HG02623 (cell line): ENCODE results near the gene FRMD3.
"Not testable (repeated sequence)": the region's sequence is repeated elsewhere in the genome, so short reads cannot be mapped to it uniquely, and the experiment has no call there.

ENCODE experiments used
- ATAC-seq: cut with Tn5 transposase; IDR thresholded peaks from one replicate; pipeline ENCODE4 v1.9.1; 2021; ENCODE audit warnings: moderate library complexity; ENCODE audit not compliant: unreplicated experiment

Gene FRMD3

GRCh38 chr9:83403527-83404238, 134.5 kb downstream of the FRMD3 start:
- ATAC-seq = no peak

- no peak for ATAC-seq
Measured at GRCh38 chr9:83401328-83401900, 136.8 kb downstream of the FRMD3 start.

GRCh38 chr9:83396813-83397212, 141.4 kb downstream of the FRMD3 start:
- no peak for ATAC-seq

GRCh38 chr9:83396342-83396741, 141.9 kb downstream of the FRMD3 start:
- no peak for ATAC-seq

GRCh38 chr9:83392228-83392627, 146.0 kb downstream of the FRMD3 start:
- ATAC-seq = no peak

GRCh38 chr9:83388346-83388745, 149.9 kb downstream of the FRMD3 start:
- ATAC-seq = no peak

GRCh38 chr9:83387401-83388185, 150.6 kb downstream of the FRMD3 start:
- no peak for ATAC-seq

GRCh38 chr9:83385317-83385716, 152.9 kb downstream of the FRMD3 start:
- ATAC-seq = no peak

- no peak for ATAC-seq
Measured at GRCh38 chr9:83384214-83384613, 154.0 kb downstream of the FRMD3 start.

GRCh38 chr9:83383034-83383433, 155.2 kb downstream of the FRMD3 start:
- ATAC-seq = no peak

GRCh38 chr9:83382421-83382820, 155.8 kb downstream of the FRMD3 start:
- ATAC-seq = no peak

GRCh38 chr9:83379045-83379444, 159.2 kb downstream of the FRMD3 start:
- no peak for ATAC-seq

- ATAC-seq = no peak
Measured at GRCh38 chr9:83372957-83373356, 165.2 kb downstream of the FRMD3 start.

- ATAC-seq = no peak
Measured at GRCh38 chr9:83367326-83367725, 170.9 kb downstream of the FRMD3 start.

GRCh38 chr9:83362341-83362995, 175.7 kb downstream of the FRMD3 start:
- ATAC-seq = no peak

GRCh38 chr9:83359039-83359438, 179.2 kb downstream of the FRMD3 start:
- ATAC-seq = no peak

- not testable (repeated sequence) for ATAC-seq
Measured at GRCh38 chr9:83358493-83358892, 179.7 kb downstream of the FRMD3 start.

GRCh38 chr9:83355729-83356151, 182.5 kb downstream of the FRMD3 start:
- ATAC-seq = no peak

- no peak for ATAC-seq
Measured at GRCh38 chr9:83355024-83355444, 183.2 kb downstream of the FRMD3 start.

GRCh38 chr9:83349031-83349430, 189.2 kb downstream of the FRMD3 start:
- ATAC-seq = no peak

GRCh38 chr9:83346655-83347420, 191.4 kb downstream of the FRMD3 start:
- no peak for ATAC-seq
